Measurements from ENCODE around the gene TMEM123.

DNA sequence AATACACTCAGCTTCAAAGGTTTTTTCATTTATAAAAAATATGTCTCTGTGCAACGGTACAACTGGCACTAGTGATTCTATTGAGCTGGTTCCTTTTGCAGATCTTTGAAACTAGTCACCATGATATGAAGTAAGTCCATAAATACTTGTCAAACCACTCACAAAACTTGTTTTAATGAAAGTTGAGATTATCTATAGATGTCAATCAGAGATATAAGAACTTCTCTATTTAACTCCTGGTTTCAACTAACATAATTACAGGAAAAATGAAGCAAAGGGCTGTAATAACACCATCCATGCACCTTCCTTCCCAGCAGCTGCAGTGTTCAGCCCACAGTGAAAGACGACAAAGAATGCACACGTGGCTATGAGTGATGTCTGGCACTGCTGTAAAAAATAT is 44.7 kb downstream of the TMEM123 start:
- TF ChIP-seq POLR2A (IDR thresholded peaks at IDR 0.05; ENCODE audit: low read length) = no peak
- TF ChIP-seq GATA1 (IDR thresholded peaks at IDR 0.05; ENCODE audit: low read depth, low read length) = no peak
